CD8-positive, alpha-beta memory T cell (primary cell): ENCODE results near the gene CREB1. TPM values are rescaled to one million over a fixed set of nuclear protein-coding genes. Genes with fewer than 3 reads are reported as not detected.
"Not testable (repeated sequence)": the region's sequence is repeated elsewhere in the genome, so short reads cannot be mapped to it uniquely, and the experiment has no call there.

ENCODE experiments used
- CTCF ChIA-PET: fragments of 350-600 bp; sonication (Branson Sonifier 250); formaldehyde crosslinking; loops from one replicate; lab custom pipeline; 2021; ENCODE audit warnings: antibody characterized with exemption; lab: Charles Lee
- POLR2A ChIA-PET: fragments of 350-600 bp; sonication (Branson Sonifier 250); formaldehyde crosslinking; loops from one replicate; lab custom pipeline; 2021; ENCODE audit warnings: antibody characterized with exemption; lab: Charles Lee
- DNase-seq, 5 donors: peaks; one replicate each; pipeline versions ENCODE4 v3.0.0 to v3.0.0-alpha.2; 2020 to 2022; ENCODE audit warnings: mixed read lengths in 1 of 5
- H3K27ac ChIP-seq: one replicate; pipeline ENCODE4 v1.7.0; 2013; ENCODE audit warnings: low read depth, mild to moderate bottlenecking, low read length, moderate library complexity
- H3K27me3 ChIP-seq: 2 replicates; pipeline ENCODE4 v1.7.0; 2013; ENCODE audit warnings: low read length, mild to moderate bottlenecking; ENCODE audit not compliant: insufficient read depth, poor library complexity, severe bottlenecking
- H3K36me3 ChIP-seq: 2 replicates; pipeline ENCODE4 v1.7.0; 2013; ENCODE audit warnings: mild to moderate bottlenecking, low read length, moderate library complexity; ENCODE audit not compliant: insufficient read depth
- H3K4me1 ChIP-seq: 2 replicates; pipeline ENCODE4 v1.7.0; 2013; ENCODE audit warnings: mild to moderate bottlenecking, low read length, moderate library complexity; ENCODE audit not compliant: insufficient read depth
- H3K4me3 ChIP-seq: 2 replicates; pipeline ENCODE4 v1.7.0; 2013; ENCODE audit warnings: mild to moderate bottlenecking, low read length
- H3K9me3 ChIP-seq: 2 replicates; pipeline ENCODE4 v1.7.0; 2013; ENCODE audit warnings: mild to moderate bottlenecking, low read length
- H3K27ac Mint-ChIP-seq, 8 donors: one replicate each; pipeline ENCODE4 v1.8.0; 2020 to 2021; ENCODE audit warnings: mixed read lengths in 8 of 8, mild to moderate bottlenecking in 6 of 8, inconsistent platforms in 3 of 8, moderate library complexity in 3 of 8
- H3K27me3 Mint-ChIP-seq, 2 donors: one replicate each; pipeline ENCODE4 v1.8.0; 2020 to 2021; ENCODE audit warnings: mixed read lengths in 2 of 2, mild to moderate bottlenecking in 1 of 2, moderate library complexity in 1 of 2
- H3K36me3 Mint-ChIP-seq, 3 donors: one replicate each; pipeline ENCODE4 v1.8.0; 2020 to 2021; ENCODE audit warnings: mixed read lengths in 3 of 3, inconsistent platforms in 1 of 3, mild to moderate bottlenecking in 1 of 3
- H3K4me1 Mint-ChIP-seq, 3 donors: one replicate each; pipeline ENCODE4 v1.8.0; 2020 to 2021; ENCODE audit warnings: mixed read lengths in 3 of 3, inconsistent platforms in 1 of 3, mild to moderate bottlenecking in 1 of 3
- H3K4me3 Mint-ChIP-seq, 7 donors: one replicate each; pipeline ENCODE4 v1.8.0; 2020 to 2021; ENCODE audit warnings: mixed read lengths in 7 of 7, mild to moderate bottlenecking in 6 of 7, moderate library complexity in 4 of 7, inconsistent platforms in 2 of 7
- H3K9me3 Mint-ChIP-seq, 5 donors: one replicate each; pipeline ENCODE4 v1.8.0; 2020 to 2022; ENCODE audit warnings: mixed read lengths in 5 of 5, mild to moderate bottlenecking in 3 of 5, moderate library complexity in 2 of 5, inconsistent platforms in 1 of 5
- polyA plus RNA-seq: library from polyadenylated mRNA; unstranded; fragments of 300-500 nt; fragmentation: Illumina TruSeq; gene quantifications from one replicate; pipeline ENCODE4 v1.2.3, GENCODE V29; 2021
- total RNA-seq, 2 experiments: library from RNA; stranded (reverse); gene quantifications; one replicate each; pipeline ENCODE4 v1.2.3, GENCODE V29; 2021

Gene CREB1
- total and polyA plus RNA-seq, 3 experiments from 2014 or later: 60.2 to 96.2 (median 95.4) TPM

- no peak overlapping the region for H3K4me3 ChIP-seq
- ChIA-PET POLR2A (no interaction called here), CTCF (interaction anchor here (1.2 kb wide), 1 partner anchor 10 kb away, joined by 3 read pairs; no protein-coding TSS in a partner anchor)
- H3K9me3 Mint-ChIP-seq: no peaks in the 10 kb centered on the region
- H3K27me3 ChIP-seq: no peaks in the 10 kb centered on the region
- no peaks in the 10 kb centered on the region for H3K27me3 Mint-ChIP-seq
- peaks cover 0 to 4% (median 0%) of the 10 kb centered on the region in 3 donors for H3K36me3 Mint-ChIP-seq
- H3K4me1 Mint-ChIP-seq: no peaks in the 10 kb centered on the region
- H3K4me1 ChIP-seq: no peaks in the 10 kb centered on the region
- no peaks in the 10 kb centered on the region for H3K9me3 ChIP-seq
- no peak overlapping the region for H3K4me3 Mint-ChIP-seq
- no peak for DNase-seq
- H3K36me3 ChIP-seq: no peaks in the 10 kb centered on the region
- H3K27ac Mint-ChIP-seq: no peak overlapping the region
- H3K27ac ChIP-seq: no peak overlapping the region
Observed at GRCh38 chr2:207487650-207488311, 42.0 kb upstream of the CREB1 start.

- peaks cover 0 to 4% (median 0%) of the 10 kb centered on the region in 3 donors for H3K36me3 Mint-ChIP-seq
Observed at GRCh38 chr2:207489251-207489650, 40.5 kb upstream of the CREB1 start.

GRCh38 chr2:207490441-207490840 is 39.3 kb upstream of the CREB1 start:
- CTCF ChIA-PET: no interaction called here
- no peaks in the 10 kb centered on the region for H3K4me1 Mint-ChIP-seq
- POLR2A ChIA-PET: no interaction called here

More at GRCh38 chr2:207489251-207489650, 40.5 kb upstream of the CREB1 start:
- Mint-ChIP-seq H3K27ac (no peak overlapping the region), H3K9me3 (no peaks in the 10 kb centered on the region), H3K4me1 (no peaks in the 10 kb centered on the region), H3K4me3 (no peak overlapping the region), H3K27me3 (no peaks in the 10 kb centered on the region)
- DNase-seq: no peak
- Histone ChIP-seq H3K36me3 (no peaks in the 10 kb centered on the region), H3K27me3 (no peaks in the 10 kb centered on the region), H3K9me3 (no peaks in the 10 kb centered on the region), H3K4me1 (no peaks in the 10 kb centered on the region), H3K27ac (no peak overlapping the region), H3K4me3 (no peak overlapping the region)
- ChIA-PET CTCF (no interaction called here), POLR2A (no interaction called here)

GRCh38 chr2:207491086-207491485 is 38.7 kb upstream of the CREB1 start:
- ChIA-PET POLR2A (interaction anchor here (0.6 kb wide), 1 partner anchor 15 kb away, joined by 3 read pairs; no protein-coding TSS in a partner anchor), CTCF (no interaction called here)
- Mint-ChIP-seq H3K4me3 (no peak overlapping the region), H3K27me3 (no peaks in the 10 kb centered on the region), H3K4me1 (no peaks in the 10 kb centered on the region), H3K9me3 (no peaks in the 10 kb centered on the region), H3K36me3 (peaks cover 0 to 4% (median 0%) of the 10 kb centered on the region in 3 donors), H3K27ac (no peak overlapping the region)
- Histone ChIP-seq H3K27me3 (no peaks in the 10 kb centered on the region), H3K4me3 (no peak overlapping the region), H3K27ac (no peak overlapping the region), H3K9me3 (no peaks in the 10 kb centered on the region), H3K4me1 (no peaks in the 10 kb centered on the region), H3K36me3 (no peaks in the 10 kb centered on the region)
- no peak for DNase-seq

More at GRCh38 chr2:207490441-207490840, 39.3 kb upstream of the CREB1 start:
- H3K36me3 Mint-ChIP-seq: peaks cover 0 to 4% (median 0%) of the 10 kb centered on the region in 3 donors
- H3K27ac Mint-ChIP-seq: no peak overlapping the region
- no peaks in the 10 kb centered on the region for H3K36me3 ChIP-seq
- H3K4me3 ChIP-seq: no peak overlapping the region
- no peaks in the 10 kb centered on the region for H3K9me3 ChIP-seq
- no peaks in the 10 kb centered on the region for H3K4me1 ChIP-seq
- no peaks in the 10 kb centered on the region for H3K9me3 Mint-ChIP-seq
- H3K27me3 Mint-ChIP-seq: no peaks in the 10 kb centered on the region
- no peaks in the 10 kb centered on the region for H3K27me3 ChIP-seq
- H3K27ac ChIP-seq: no peak overlapping the region
- DNase-seq: no peak
- H3K4me3 Mint-ChIP-seq: no peak overlapping the region

- Mint-ChIP-seq H3K9me3 (no peaks in the 10 kb centered on the region), H3K4me3 (no peak overlapping the region), H3K27me3 (no peaks in the 10 kb centered on the region), H3K27ac (no peak overlapping the region), H3K36me3 (peaks cover 0 to 4% (median 0%) of the 10 kb centered on the region in 3 donors), H3K4me1 (no peaks in the 10 kb centered on the region)
- H3K36me3 ChIP-seq: no peaks in the 10 kb centered on the region
- no peak overlapping the region for H3K27ac ChIP-seq
- no peaks in the 10 kb centered on the region for H3K27me3 ChIP-seq
- no peak for DNase-seq
- POLR2A ChIA-PET: no interaction called here
- no peaks in the 10 kb centered on the region for H3K4me1 ChIP-seq
- H3K9me3 ChIP-seq: no peaks in the 10 kb centered on the region
- H3K4me3 ChIP-seq: no peak overlapping the region
- CTCF ChIA-PET: interaction anchor here (1.3 kb wide), 1 partner anchor 15 kb away, joined by 3 read pairs; no protein-coding TSS in a partner anchor
Observed at GRCh38 chr2:207491956-207492355, 37.8 kb upstream of the CREB1 start.

GRCh38 chr2:207492461-207492860 is 37.3 kb upstream of the CREB1 start:
- H3K4me1 ChIP-seq: no peaks in the 10 kb centered on the region
- H3K27ac ChIP-seq: no peak overlapping the region
- H3K36me3 Mint-ChIP-seq: peaks cover 0 to 4% (median 0%) of the 10 kb centered on the region in 3 donors
- no peaks in the 10 kb centered on the region for H3K27me3 Mint-ChIP-seq
- H3K36me3 ChIP-seq: no peaks in the 10 kb centered on the region
- ChIA-PET CTCF (interaction anchor here (1.3 kb wide), 1 partner anchor 14 kb away, joined by 3 read pairs; no protein-coding TSS in a partner anchor), POLR2A (no interaction called here)
- H3K27me3 ChIP-seq: no peaks in the 10 kb centered on the region
- H3K4me3 Mint-ChIP-seq: no peak overlapping the region
- no peak for DNase-seq
- no peak overlapping the region for H3K27ac Mint-ChIP-seq
- H3K9me3 Mint-ChIP-seq: no peaks in the 10 kb centered on the region
- H3K4me1 Mint-ChIP-seq: no peaks in the 10 kb centered on the region
- H3K4me3 ChIP-seq: no peak overlapping the region
- H3K9me3 ChIP-seq: no peaks in the 10 kb centered on the region

- Mint-ChIP-seq H3K4me3 (no peak overlapping the region), H3K9me3 (no peaks in the 10 kb centered on the region), H3K4me1 (peaks cover 3% of the 10 kb centered on the region in 3 donors), H3K27me3 (no peaks in the 10 kb centered on the region), H3K36me3 (peaks cover 0 to 6% (median 0%) of the 10 kb centered on the region in 3 donors), H3K27ac (no peak overlapping the region)
- Histone ChIP-seq H3K4me3 (no peak overlapping the region), H3K9me3 (no peaks in the 10 kb centered on the region), H3K27me3 (no peaks in the 10 kb centered on the region), H3K4me1 (no peaks in the 10 kb centered on the region), H3K36me3 (no peaks in the 10 kb centered on the region), H3K27ac (no peak overlapping the region)
- DNase-seq: no peak
- POLR2A ChIA-PET: no interaction called here
- CTCF ChIA-PET: interaction anchor here (0.9 kb wide), 1 partner anchor 18 kb away, joined by 3 read pairs; no protein-coding TSS in a partner anchor
Observed at GRCh38 chr2:207494137-207494536, 35.6 kb upstream of the CREB1 start.

GRCh38 chr2:207496936-207497335 is 32.8 kb upstream of the CREB1 start:
- H3K27ac Mint-ChIP-seq, H3K36me3 ChIP-seq, H3K4me1 Mint-ChIP-seq, H3K4me3 ChIP-seq, H3K27me3 ChIP-seq, POLR2A ChIA-PET, H3K4me3 Mint-ChIP-seq, H3K4me1 ChIP-seq, DNase-seq, H3K27me3 Mint-ChIP-seq, H3K27ac ChIP-seq, H3K36me3 Mint-ChIP-seq, H3K9me3 ChIP-seq, H3K9me3 Mint-ChIP-seq: not testable (repeated sequence)
- CTCF ChIA-PET: interaction anchor here (0.7 to 1.2 kb wide), 2 partner anchors 8 to 9 kb away, joined by 3 read pairs; no protein-coding TSS in a partner anchor
